Hepatocyte (in vitro differentiated cells): Measurements from ENCODE around the gene SLC39A11. TPM values are rescaled to one million over a fixed set of nuclear protein-coding genes. Genes with fewer than 3 reads are reported as not detected.

Source experiments
- DNase-seq: peaks from one replicate; pipeline ENCODE4 v3.0.0-alpha.2; 2016; ENCODE audit warnings: low spot score
- H2AFZ ChIP-seq: fragments of 200-600 bp; sonication (generic); 2 replicates; pipeline ENCODE4 v1.6.0; 2016; ENCODE audit warnings: antibody characterized with exemption, mild to moderate bottlenecking
- H3K27ac ChIP-seq: fragments of 200-600 bp; sonication (generic); 2 replicates; pipeline ENCODE4 v1.5.1; 2016; ENCODE audit warnings: mild to moderate bottlenecking
- H3K27me3 ChIP-seq: fragments of 200-600 bp; sonication (generic); 2 replicates; pipeline ENCODE4 v1.6.1; 2016
- H3K36me3 ChIP-seq: fragments of 200-600 bp; sonication (generic); replicated peaks from 2 replicates; pipeline ENCODE4 v1.5.1; 2016; ENCODE audit warnings: low read depth; ENCODE audit not compliant: insufficient read depth
- H3K4me1 ChIP-seq: fragments of 200-600 bp; sonication (generic); 2 replicates; pipeline ENCODE4 v1.5.1; 2016; ENCODE audit warnings: mild to moderate bottlenecking, moderate library complexity; ENCODE audit not compliant: insufficient read depth
- H3K4me2 ChIP-seq: fragments of 200-600 bp; sonication (generic); 2 replicates; pipeline ENCODE4 v1.6.0; 2016
- H3K4me3 ChIP-seq: fragments of 200-600 bp; sonication (generic); 2 replicates; pipeline ENCODE4 v1.5.1; 2016; ENCODE audit warnings: mild to moderate bottlenecking
- H3K79me2 ChIP-seq: fragments of 200-600 bp; sonication (generic); 2 replicates; pipeline ENCODE4 v1.6.0; 2017; ENCODE audit warnings: mild to moderate bottlenecking
- H3K9me2 ChIP-seq: fragments of 200-600 bp; sonication (generic); replicated peaks from 2 replicates; pipeline ENCODE4 v1.6.0; 2017; ENCODE audit warnings: mild to moderate bottlenecking; ENCODE audit not compliant: insufficient read depth
- H3K9me3 ChIP-seq: fragments of 200-600 bp; sonication (generic); 2 replicates; pipeline ENCODE4 v1.5.1; 2016; ENCODE audit warnings: low read depth, mild to moderate bottlenecking
- H4K20me1 ChIP-seq: fragments of 200-600 bp; sonication (generic); 2 replicates; pipeline ENCODE4 v1.6.0; 2016; ENCODE audit warnings: mild to moderate bottlenecking; ENCODE audit not compliant: insufficient read depth, poor library complexity, severe bottlenecking
- CTCF ChIP-seq: fragments of 200-600 bp; sonication (generic); IDR thresholded peaks from 2 replicates; pipeline ENCODE4 v1.5.1; 2016; ENCODE audit warnings: antibody characterized with exemption, mild to moderate bottlenecking; ENCODE audit not compliant: poor library complexity
- EZH2 ChIP-seq: fragments of 200-600 bp; sonication (generic); IDR thresholded peaks from 2 replicates; pipeline ENCODE4 v1.6.1; 2016; ENCODE audit warnings: antibody characterized with exemption, mild to moderate bottlenecking, borderline replicate concordance
- EZH2phosphoT487 ChIP-seq: fragments of 200-600 bp; sonication (generic); IDR thresholded peaks from one replicate; pipeline ENCODE4 v1.6.1; 2018; ENCODE audit warnings: antibody characterized with exemption, mild to moderate bottlenecking, low read depth, moderate library complexity; ENCODE audit not compliant: unreplicated experiment, severe bottlenecking
- WGBS: methylation state at CpG from one replicate; pipeline ENCODE4 v1.1.6; 2016; ENCODE audit warnings: low lambda C conversion rate; ENCODE audit errors: missing lambda C conversion rate; 5-methylcytosine and 5-hydroxymethylcytosine counted together
- polyA plus RNA-seq: library from polyadenylated mRNA; unstranded; fragments of >200 nt; fragmentation: Nextera tagmentation; extraction: Ambion mirVana; gene quantifications from 2 replicates; pipeline ENCODE4 v1.2.1, GENCODE V29; 2016
- total RNA-seq: library from RNA; depleted of rRNA; stranded (reverse); fragments of >200 nt; gene quantifications from 2 replicates; pipeline ENCODE4 v1.2.3, GENCODE V29; 2014

The SLC39A11 gene
- total and polyA plus RNA-seq, 2 experiments from 2014 or later: 37.7 to 39.1 TPM

DNA sequence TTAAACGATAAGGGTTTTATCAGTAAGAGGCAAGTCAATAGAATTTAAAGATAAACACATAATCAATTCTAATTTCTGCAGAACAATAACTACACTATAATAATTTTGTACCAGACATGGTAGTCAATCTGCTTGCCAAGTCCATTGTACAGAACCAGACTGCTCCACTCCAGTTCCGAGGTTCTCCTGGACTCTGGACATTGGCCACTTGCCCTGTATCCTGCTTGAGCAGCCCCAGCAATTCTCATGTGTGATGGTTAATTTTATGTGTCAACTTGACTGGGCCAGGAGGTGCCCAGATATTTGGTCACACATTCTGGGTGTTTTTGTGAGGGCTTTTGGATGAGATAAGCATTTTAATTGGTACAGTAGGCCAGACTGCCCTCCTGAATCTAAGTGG is 384.6 kb downstream of the SLC39A11 start:
- Histone ChIP-seq H3K27ac (no peak overlapping the region), H3K4me1 (peaks cover 7% of the 10 kb centered on the region), H3K4me2 (no peak overlapping the region), H2AFZ (no peak overlapping the region), H3K4me3 (no peak overlapping the region), H3K27me3 (no peaks in the 10 kb centered on the region), H3K9me3 (no peaks in the 10 kb centered on the region), H3K9me2 (no peaks in the 10 kb centered on the region), H3K36me3 (no peaks in the 10 kb centered on the region), H4K20me1 (no peaks in the 10 kb centered on the region), H3K79me2 (no peaks in the 10 kb centered on the region)
- WGBS: 94% methylated on average over 2 of the region's 2 CpGs
- no peak for TF ChIP-seq CTCF
- no peak for TF ChIP-seq EZH2phosphoT487
- no peak for TF ChIP-seq EZH2
- DNase-seq: no peak

GRCh38 chr17:72706396-72706981 is 386.0 kb downstream of the SLC39A11 start:
- Histone ChIP-seq H3K79me2 (no peaks in the 10 kb centered on the region), H3K36me3 (no peaks in the 10 kb centered on the region), H3K4me1 (peaks cover 7% of the 10 kb centered on the region), H2AFZ (no peak overlapping the region), H3K4me2 (no peak overlapping the region), H3K4me3 (no peak overlapping the region), H3K9me2 (no peaks in the 10 kb centered on the region), H3K27ac (no peak overlapping the region), H4K20me1 (no peaks in the 10 kb centered on the region), H3K27me3 (no peaks in the 10 kb centered on the region), H3K9me3 (no peaks in the 10 kb centered on the region)
- DNase-seq: no peak
- no peak for TF ChIP-seq EZH2
- TF ChIP-seq CTCF: no peak
- 84% methylated on average over 3 of the region's 3 CpGs for WGBS

DNA sequence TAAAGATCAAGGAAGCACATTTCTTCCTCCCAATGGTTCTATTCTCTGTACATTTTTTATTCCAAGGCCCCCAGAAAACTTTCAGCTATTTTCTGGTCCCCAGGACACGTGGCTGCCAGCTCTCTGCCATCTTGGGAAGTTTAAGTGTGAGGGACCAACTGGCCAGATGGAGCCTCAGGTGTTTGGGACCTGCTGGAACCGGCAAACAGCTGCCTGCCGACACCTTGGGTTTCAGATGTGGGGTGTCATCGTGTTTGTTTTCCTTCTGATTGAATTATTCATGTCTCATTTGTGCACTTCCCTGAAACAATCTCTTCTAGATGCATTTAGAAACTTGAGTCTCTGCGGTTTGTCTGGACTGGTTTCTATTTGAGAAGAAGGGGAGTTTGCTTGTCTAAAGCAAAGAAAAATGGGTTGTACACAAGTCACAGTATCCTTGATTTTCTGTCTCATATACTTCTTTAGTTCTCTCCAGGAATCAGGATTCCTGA is 386.5 kb downstream of the SLC39A11 start:
- H3K4me1 ChIP-seq: peaks cover 7% of the 10 kb centered on the region
- 88% methylated on average over 5 of the region's 5 CpGs for WGBS

More for the DNA sequence above, 386.5 kb downstream of the SLC39A11 start:
- no peak for DNase-seq
- no peaks in the 10 kb centered on the region for H3K27me3 ChIP-seq
- no peaks in the 10 kb centered on the region for H3K9me3 ChIP-seq
- no peaks in the 10 kb centered on the region for H4K20me1 ChIP-seq
- H3K27ac ChIP-seq: no peak overlapping the region
- no peak overlapping the region for H2AFZ ChIP-seq
- TF ChIP-seq CTCF (no peak), EZH2 (no peak), EZH2phosphoT487 (no peak)
- H3K4me2 ChIP-seq: no peak overlapping the region
- no peaks in the 10 kb centered on the region for H3K9me2 ChIP-seq
- no peaks in the 10 kb centered on the region for H3K79me2 ChIP-seq
- H3K4me3 ChIP-seq: no peak overlapping the region
- H3K36me3 ChIP-seq: no peaks in the 10 kb centered on the region
